GM12875 (cell line): ENCODE measurements around the gene NKX2-8.

Experiments used
- H3K4me3 ChIP-seq: one replicate; pipeline ENCODE4 v1.5.1; 2011; ENCODE audit warnings: low read depth, low read length, control low read depth
- TF ChIP-seq, protein P1 (sequence below): IDR thresholded peaks from 2 replicates; pipeline ENCODE4 v1.5.1; 2011; ENCODE audit warnings: low read depth, mild to moderate bottlenecking, control low read depth, inconsistent platforms, low read length, moderate library complexity, borderline replicate concordance; ENCODE audit not compliant: insufficient read depth

The NKX2-8 gene

GRCh38 chr14:36580141-36580855 lies 2.1 kb downstream of the NKX2-8 start:
- H3K4me3 ChIP-seq, result no peak overlapping the region
- TF ChIP-seq, protein P1, sequence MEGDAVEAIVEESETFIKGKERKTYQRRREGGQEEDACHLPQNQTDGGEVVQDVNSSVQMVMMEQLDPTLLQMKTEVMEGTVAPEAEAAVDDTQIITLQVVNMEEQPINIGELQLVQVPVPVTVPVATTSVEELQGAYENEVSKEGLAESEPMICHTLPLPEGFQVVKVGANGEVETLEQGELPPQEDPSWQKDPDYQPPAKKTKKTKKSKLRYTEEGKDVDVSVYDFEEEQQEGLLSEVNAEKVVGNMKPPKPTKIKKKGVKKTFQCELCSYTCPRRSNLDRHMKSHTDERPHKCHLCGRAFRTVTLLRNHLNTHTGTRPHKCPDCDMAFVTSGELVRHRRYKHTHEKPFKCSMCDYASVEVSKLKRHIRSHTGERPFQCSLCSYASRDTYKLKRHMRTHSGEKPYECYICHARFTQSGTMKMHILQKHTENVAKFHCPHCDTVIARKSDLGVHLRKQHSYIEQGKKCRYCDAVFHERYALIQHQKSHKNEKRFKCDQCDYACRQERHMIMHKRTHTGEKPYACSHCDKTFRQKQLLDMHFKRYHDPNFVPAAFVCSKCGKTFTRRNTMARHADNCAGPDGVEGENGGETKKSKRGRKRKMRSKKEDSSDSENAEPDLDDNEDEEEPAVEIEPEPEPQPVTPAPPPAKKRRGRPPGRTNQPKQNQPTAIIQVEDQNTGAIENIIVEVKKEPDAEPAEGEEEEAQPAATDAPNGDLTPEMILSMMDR, result no peak

- no peak overlapping the region for H3K4me3 ChIP-seq
- TF ChIP-seq, protein P1, result no peak
Observed at GRCh38 chr14:36579573-36580140, 2.8 kb downstream of the NKX2-8 start.

GRCh38 chr14:36579001-36579555 lies 3.3 kb downstream of the NKX2-8 start:
- no peak overlapping the region for H3K4me3 ChIP-seq
- TF ChIP-seq, protein P1, result no peak

GRCh38 chr14:36570065-36570464 lies 12.3 kb downstream of the NKX2-8 start:
- no peak overlapping the region for H3K4me3 ChIP-seq
- TF ChIP-seq, protein P1, result no peak

- TF ChIP-seq, protein P1, result peak; percentile 74
- no peak overlapping the region for H3K4me3 ChIP-seq
Observed at GRCh38 chr14:36556811-36557433, 25.5 kb downstream of the NKX2-8 start.

DNA sequence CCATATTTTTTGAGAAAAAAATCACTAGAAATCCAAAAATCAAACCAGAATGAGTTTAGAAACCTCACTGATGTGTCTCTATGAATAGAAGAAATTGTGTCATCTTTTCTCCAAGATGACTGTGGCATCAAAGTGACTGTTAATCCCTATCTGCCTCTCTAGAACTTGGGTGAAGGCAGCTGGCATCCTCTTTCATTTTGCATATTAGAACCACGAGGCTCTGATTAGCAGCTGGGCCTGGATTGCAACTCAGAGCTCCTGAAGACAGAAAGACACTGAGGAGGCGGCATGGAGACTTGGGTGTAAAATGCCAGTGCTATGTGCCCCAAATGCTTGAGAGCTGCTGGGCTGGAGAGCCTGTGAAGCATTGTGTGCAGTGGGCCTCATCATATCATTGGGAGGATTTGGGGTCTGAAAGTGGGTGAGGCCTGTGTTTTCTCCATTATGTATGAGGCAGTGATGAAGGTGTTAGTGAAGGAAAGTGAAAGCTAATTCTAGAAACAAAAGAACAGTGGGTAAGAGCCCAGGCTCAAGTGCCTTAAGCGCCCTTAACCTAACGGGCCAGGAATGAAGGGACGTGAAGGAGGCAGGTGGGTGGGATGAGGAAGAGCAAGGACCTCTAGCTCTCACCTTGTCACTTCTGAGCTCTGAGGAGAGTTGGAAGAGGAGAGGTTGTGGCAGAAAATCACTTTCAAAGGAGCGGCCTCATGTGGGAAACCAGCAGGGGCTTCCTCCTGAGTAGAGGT lies 26.2 kb downstream of the NKX2-8 start:
- TF ChIP-seq, protein P1, result no peak
- H3K4me3 ChIP-seq, result no peak overlapping the region
